Natural killer cell treated with Interleukin-12 subunit alpha and Interleukin-12 subunit beta and Interleukin-15 and Interleukin-18, amount 100 ng/mL, for 72 hours (primary cell): ENCODE measurements around the gene TBX6. TPM values are rescaled to one million over a fixed set of nuclear protein-coding genes. Genes with fewer than 3 reads are reported as not detected.
A peak's percentile ranks its signal among the peaks of the same experiment; 100 is the strongest.

ENCODE experiments used
- ATAC-seq, 2 donors: fragments of 150-1000 bp; cut with Tn5 transposase in 1 of 2; sonication (Bioruptor Pico), chemical (Tn5 transposase) in 1 of 2; 2 replicates each; pipeline ENCODE4 v1.10.0; 2021
- DNase-seq: peaks from one replicate; pipeline ENCODE4 v3.0.0; 2022; ENCODE audit warnings: low spot score
- H3K27ac Mint-ChIP-seq, 2 donors: 1 replicate in 1 of 2; 2 replicates in 1 of 2; pipeline ENCODE4 v1.8.0; 2022; ENCODE audit warnings: mixed read lengths in 2 of 2, mild to moderate bottlenecking in 1 of 2, moderate library complexity in 1 of 2
- H3K27me3 Mint-ChIP-seq, 2 donors: 1 replicate in 1 of 2; 2 replicates in 1 of 2; pipeline ENCODE4 v1.8.0; 2022; ENCODE audit warnings: mixed read lengths in 2 of 2
- H3K36me3 Mint-ChIP-seq: one replicate; pipeline ENCODE4 v1.8.0; 2022; ENCODE audit warnings: mixed read lengths
- H3K4me1 Mint-ChIP-seq, 2 donors: 1 replicate in 1 of 2; 2 replicates in 1 of 2; pipeline ENCODE4 v1.8.0; 2022; ENCODE audit warnings: low read depth in 2 of 2, mixed read lengths in 2 of 2, mild to moderate bottlenecking in 1 of 2
- H3K4me3 Mint-ChIP-seq: one replicate; pipeline ENCODE4 v1.8.0; 2022; ENCODE audit warnings: mixed read lengths
- H3K9me3 Mint-ChIP-seq: 2 replicates; pipeline ENCODE4 v1.8.0; 2022; ENCODE audit warnings: mixed read lengths
- total RNA-seq, 2 donors: library from RNA; stranded (reverse); gene quantifications; one replicate each; pipeline ENCODE4 v1.2.3, GENCODE V29; 2022

Gene TBX6
- total RNA-seq, 2 donors from 2014 or later: 0.29 to 0.78 TPM

DNA sequence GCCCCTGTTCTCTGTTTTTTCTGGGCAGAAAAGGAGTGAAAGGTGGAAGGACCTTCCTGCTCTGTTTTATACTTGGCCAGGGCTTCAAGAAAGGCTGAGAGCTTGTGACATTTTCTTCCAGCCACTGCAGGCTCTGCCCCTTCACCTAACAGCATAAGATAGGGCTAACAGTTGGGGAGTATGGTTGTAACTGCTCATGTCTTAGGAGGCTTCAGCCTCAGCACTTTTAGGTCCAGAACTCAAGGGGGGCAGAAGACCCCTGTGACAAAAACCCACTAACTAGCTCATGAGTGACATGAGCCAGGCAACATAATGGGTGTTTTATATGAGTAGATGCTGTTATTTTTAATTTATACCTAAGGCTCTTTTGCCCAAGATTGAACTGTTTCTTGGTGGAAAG, 21.2 kb downstream of the TBX6 start:
- DNase-seq (no peak), ATAC-seq (no peak)
- Mint-ChIP-seq H3K9me3 (no peaks in the 10 kb centered on the region), H3K4me3 (no peak overlapping the region), H3K27ac (no peak overlapping the region), H3K36me3 (peaks cover 15% of the 10 kb centered on the region), H3K27me3 (no peaks in the 10 kb centered on the region), H3K4me1 (peaks cover 15 to 34% of the 10 kb centered on the region in 2 donors)

- H3K27ac Mint-ChIP-seq: peak overlapping the region in 1 of 2 donors; percentile 43
- peaks cover 15 to 31% of the 10 kb centered on the region in 2 donors for H3K4me1 Mint-ChIP-seq
- no peaks in the 10 kb centered on the region for H3K9me3 Mint-ChIP-seq
- H3K27me3 Mint-ChIP-seq: no peaks in the 10 kb centered on the region
- H3K4me3 Mint-ChIP-seq: no peak overlapping the region
- H3K36me3 Mint-ChIP-seq: peaks cover 15% of the 10 kb centered on the region
- no peak for DNase-seq
- no peak for ATAC-seq
Measured at GRCh38 chr16:30069611-30070462, 21.9 kb downstream of the TBX6 start.

GRCh38 chr16:30068750-30069610, 22.7 kb downstream of the TBX6 start:
- Mint-ChIP-seq H3K27me3 (no peaks in the 10 kb centered on the region), H3K9me3 (no peaks in the 10 kb centered on the region), H3K4me3 (no peak overlapping the region), H3K4me1 (peaks cover 20 to 32% of the 10 kb centered on the region in 2 donors), H3K36me3 (peaks cover 15% of the 10 kb centered on the region), H3K27ac (peak overlapping the region in 1 of 2 donors; percentile 66)
- DNase-seq (no peak), ATAC-seq (no peak)

- Mint-ChIP-seq H3K36me3 (peaks cover 15% of the 10 kb centered on the region), H3K27ac (peak overlapping the region in 1 of 2 donors; percentile 66), H3K4me1 (peaks cover 25 to 38% of the 10 kb centered on the region in 2 donors), H3K27me3 (no peaks in the 10 kb centered on the region), H3K4me3 (no peak overlapping the region), H3K9me3 (no peaks in the 10 kb centered on the region)
- ATAC-seq (no peak), DNase-seq (no peak)
Measured at GRCh38 chr16:30068333-30068732, 23.4 kb downstream of the TBX6 start.

GRCh38 chr16:30067584-30067916, 24.2 kb downstream of the TBX6 start:
- Mint-ChIP-seq H3K27ac (peak overlapping the region; percentile 98), H3K36me3 (peaks cover 15% of the 10 kb centered on the region), H3K4me3 (peak overlapping the region; percentile 97), H3K9me3 (no peaks in the 10 kb centered on the region), H3K4me1 (peaks cover 25 to 38% of the 10 kb centered on the region in 2 donors), H3K27me3 (no peaks in the 10 kb centered on the region)
- DNase-seq (no peak), ATAC-seq (no peak)

GRCh38 chr16:30066761-30067583, 24.8 kb downstream of the TBX6 start:
- ATAC-seq (no peak), DNase-seq (no peak)
- Mint-ChIP-seq H3K9me3 (no peaks in the 10 kb centered on the region), H3K36me3 (peaks cover 12% of the 10 kb centered on the region), H3K4me1 (peaks cover 25 to 35% of the 10 kb centered on the region in 2 donors), H3K27me3 (no peaks in the 10 kb centered on the region), H3K27ac (peak overlapping the region; percentile 98), H3K4me3 (peak overlapping the region; percentile 97)

DNA sequence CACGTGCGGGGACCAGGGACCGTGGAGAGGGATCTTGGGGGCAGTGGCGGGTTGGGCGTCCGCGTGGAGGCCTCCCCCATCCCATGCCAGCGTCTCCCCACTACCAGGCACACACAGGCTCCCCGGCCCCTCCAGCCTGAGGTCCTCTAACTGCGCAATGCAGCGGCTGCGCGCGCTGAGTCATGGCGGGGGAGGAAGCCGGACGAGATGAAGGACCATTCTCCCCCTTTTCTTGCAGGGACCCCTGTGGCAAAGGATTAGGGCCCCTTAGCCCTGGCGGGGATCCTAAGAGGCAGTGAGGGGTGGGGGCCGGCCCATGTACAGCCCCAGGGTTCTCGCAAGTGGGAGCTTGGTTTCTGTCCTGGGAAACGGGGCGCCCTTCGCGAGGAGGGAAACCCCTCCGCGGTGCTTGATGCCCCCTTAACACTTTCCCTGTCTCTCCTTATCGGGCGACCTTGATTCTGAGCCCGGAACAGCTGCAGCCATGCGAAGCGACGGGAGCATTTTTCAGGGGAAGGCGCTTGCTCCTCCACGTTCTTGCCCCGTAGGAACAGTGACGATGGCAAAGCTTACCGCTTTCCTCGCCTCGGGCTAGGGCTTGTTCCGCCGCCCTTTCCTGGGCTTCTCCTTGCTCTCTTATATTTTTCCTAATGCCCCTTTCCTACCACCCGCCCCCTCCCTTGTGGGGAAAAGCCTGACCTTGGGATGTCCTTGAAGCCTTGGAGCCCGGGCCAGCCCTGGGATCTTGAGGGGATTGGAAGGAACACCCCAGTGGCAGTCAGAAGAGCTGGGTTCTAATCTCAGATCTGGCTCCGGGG, 25.6 kb downstream of the TBX6 start:
- Mint-ChIP-seq H3K9me3 (no peaks in the 10 kb centered on the region), H3K36me3 (peaks cover 10% of the 10 kb centered on the region), H3K27ac (peak overlapping the region; percentile 98), H3K4me3 (peak overlapping the region; percentile 97), H3K27me3 (no peaks in the 10 kb centered on the region), H3K4me1 (peaks cover 25 to 35% of the 10 kb centered on the region in 2 donors)
- peak; percentile 73 for DNase-seq
- ATAC-seq: peak; percentile 1 to 19

DNA sequence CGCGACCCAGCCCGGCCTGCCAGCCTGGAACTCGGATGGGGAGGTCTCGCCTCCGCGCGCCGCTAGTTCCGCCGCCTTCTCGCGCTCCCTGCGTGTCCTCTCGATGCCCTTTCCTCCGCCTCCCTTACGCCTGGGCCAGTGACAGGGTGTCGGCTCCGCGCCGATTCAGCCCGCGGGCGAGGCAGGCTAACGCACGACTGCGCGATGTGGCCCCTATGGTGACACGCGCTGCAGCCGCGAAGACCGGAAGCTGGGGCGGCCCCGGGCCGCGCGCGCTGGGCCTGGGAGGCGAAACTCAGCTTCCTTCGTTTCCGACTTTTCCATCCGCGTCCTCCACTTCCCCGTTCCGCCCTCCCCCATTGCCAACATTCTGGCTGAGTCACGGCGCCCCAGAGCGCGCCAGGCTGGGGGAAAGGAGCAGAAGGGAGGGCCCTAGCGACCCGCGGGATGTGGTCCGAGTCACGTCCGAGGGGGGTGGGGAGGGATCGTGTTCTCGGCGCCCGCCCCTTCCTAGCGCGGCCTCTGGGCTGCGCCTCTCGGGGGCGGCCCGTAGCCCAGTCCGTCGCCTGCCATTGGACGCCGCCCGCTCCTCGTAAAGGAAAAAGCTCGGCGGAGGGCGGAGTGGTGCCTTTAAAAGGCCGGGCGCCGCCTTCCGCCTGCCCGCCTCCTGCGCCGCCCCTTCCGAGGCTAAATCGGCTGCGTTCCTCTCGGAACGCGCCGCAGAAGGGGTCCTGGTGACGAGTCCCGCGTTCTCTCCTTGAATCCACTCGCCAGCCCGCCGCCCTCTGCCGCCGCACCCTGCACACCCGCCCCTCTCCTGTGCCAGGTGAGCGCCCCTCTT, 26.4 kb downstream of the TBX6 start, which contains the start of gene ALDOA:
ALDOA (plus strand) TSS at position 659 of the 841 bp plus-strand sequence. CDS start 1,138 bp downstream, outside the sequence.
- Mint-ChIP-seq H3K36me3 (peaks cover 10% of the 10 kb centered on the region), H3K4me3 (peak within 1 kb of the TSS; percentile 97), H3K4me1 (peaks cover 25 to 35% of the 10 kb centered on the region in 2 donors), H3K27me3 (no peaks in the 10 kb centered on the region), H3K27ac (peak within 1 kb of the TSS; percentile 98), H3K9me3 (no peaks in the 10 kb centered on the region)
- ATAC-seq (peak; percentile 93 to 94), DNase-seq (peak; percentile 99)

DNA sequence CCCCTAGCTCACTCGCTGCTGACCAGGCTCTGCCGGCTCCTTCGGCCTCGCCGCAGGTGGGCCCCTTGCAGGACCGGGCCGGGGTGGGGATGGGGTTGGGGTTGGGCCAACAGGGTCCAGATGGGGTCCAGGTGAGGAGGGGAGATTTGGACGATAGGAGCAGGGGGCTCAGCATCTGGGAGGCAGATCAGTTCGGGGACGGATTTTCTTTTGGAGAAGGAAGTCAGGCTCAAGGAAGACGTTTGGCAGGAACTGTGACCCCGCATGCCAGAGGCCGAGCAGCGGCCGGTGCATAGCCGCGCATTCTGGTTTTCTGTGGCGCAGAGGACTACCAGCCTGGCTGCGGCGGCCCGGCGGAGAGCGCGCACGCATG, 27.0 kb downstream of the TBX6 start:
- Mint-ChIP-seq H3K4me1 (peaks cover 25 to 31% of the 10 kb centered on the region in 2 donors), H3K4me3 (peak overlapping the region; percentile 97), H3K9me3 (no peaks in the 10 kb centered on the region), H3K27me3 (no peaks in the 10 kb centered on the region), H3K36me3 (peaks cover 10% of the 10 kb centered on the region), H3K27ac (peak overlapping the region; percentile 98)
- DNase-seq (no peak), ATAC-seq (no peak)

- no peaks in the 10 kb centered on the region for H3K9me3 Mint-ChIP-seq
- H3K27ac Mint-ChIP-seq: peak overlapping the region; percentile 98
- H3K4me3 Mint-ChIP-seq: peak overlapping the region; percentile 97
- peak; percentile 74 for DNase-seq
- peaks cover 25 to 26% of the 10 kb centered on the region in 2 donors for H3K4me1 Mint-ChIP-seq
- no peaks in the 10 kb centered on the region for H3K27me3 Mint-ChIP-seq
- peaks cover 10% of the 10 kb centered on the region for H3K36me3 Mint-ChIP-seq
- ATAC-seq: peak in 1 of 2 donors; percentile 43
Measured at GRCh38 chr16:30063893-30064728, 27.6 kb downstream of the TBX6 start.

DNA sequence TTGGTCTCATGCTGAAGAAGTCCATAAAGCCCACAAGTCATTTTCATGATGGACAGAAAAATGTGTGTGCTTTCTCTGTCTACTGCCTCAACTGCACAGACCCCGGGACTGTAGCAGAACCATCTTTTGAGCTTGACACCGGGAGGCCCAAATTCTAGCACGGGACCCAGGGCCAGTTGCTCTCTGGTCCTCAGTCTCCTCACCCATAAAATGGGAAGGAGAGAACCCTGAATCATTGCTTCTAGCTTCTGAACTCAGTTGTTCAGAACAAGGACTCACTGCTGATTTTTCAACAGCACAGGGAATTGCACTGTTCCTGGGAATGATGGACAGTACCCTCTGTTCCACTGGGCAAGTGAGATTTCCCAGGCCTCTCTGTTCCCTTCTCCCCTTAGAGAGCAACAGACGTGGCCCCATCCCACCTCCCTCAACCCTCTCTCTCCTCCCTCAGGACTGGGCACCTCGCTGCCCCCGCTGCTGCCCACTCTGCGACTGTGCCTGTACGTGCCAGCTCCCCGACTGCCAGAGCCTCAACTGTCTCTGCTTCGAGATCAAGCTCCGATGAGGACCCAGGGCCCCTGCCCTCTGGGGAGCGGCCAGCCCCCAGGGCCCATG, 28.3 kb downstream of the TBX6 start:
- Mint-ChIP-seq H3K36me3 (peaks cover 10% of the 10 kb centered on the region), H3K9me3 (no peaks in the 10 kb centered on the region), H3K27ac (peak overlapping the region; percentile 98), H3K27me3 (no peaks in the 10 kb centered on the region), H3K4me3 (peak overlapping the region; percentile 97), H3K4me1 (peaks cover 25% of the 10 kb centered on the region in 2 donors)
- DNase-seq (no peak), ATAC-seq (no peak)
